Measurements from ENCODE around the gene ELL3. TPM values are rescaled to one million over a fixed set of nuclear protein-coding genes. Genes with fewer than 3 reads are reported as not detected.
A peak's percentile ranks its signal among the peaks of the same experiment; 100 is the strongest.

ELL3 gene
- total RNA-seq, 2 experiments from 2014 or later = 0.49 to 1.0 TPM

DNA sequence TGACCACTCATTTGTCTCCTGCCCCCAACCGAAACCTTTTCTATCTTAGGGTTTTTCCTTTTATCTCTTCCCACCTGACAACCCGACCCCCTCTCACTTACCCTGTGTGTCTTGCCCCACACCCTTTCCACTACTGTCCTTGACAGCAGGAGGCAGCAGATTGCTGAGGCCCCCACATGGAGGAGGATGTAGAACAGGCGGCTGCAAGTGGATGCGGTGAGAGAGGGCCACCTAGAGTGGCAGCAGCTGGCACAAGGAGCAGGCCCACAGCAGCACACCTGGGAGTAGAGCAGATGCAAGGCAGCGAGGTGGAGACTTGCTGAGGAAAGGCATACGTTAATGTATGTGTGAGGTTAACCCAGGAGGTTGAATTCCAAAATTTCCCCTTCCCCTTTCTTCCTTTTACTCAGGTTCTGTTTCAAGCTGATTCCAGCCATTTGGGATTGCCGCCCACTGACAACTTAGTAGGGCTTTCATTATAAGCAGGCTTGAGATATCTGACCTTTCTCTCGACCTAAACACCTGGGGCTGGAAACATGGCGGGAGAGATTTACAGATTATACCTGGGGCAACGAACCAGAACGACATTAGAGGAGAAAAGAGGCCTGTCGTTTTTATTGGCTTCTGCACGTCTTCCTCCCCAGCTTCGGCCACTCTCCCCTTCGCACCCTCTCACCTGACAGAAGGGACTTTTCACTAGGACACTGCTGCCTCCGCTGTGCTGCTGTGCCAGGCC is 22.6 kb upstream of the ELL3 start:
- Mint-ChIP-seq H3K4me1 (peaks cover 52% of the 10 kb centered on the region), H3K27ac (peak overlapping the region; percentile 95), H3K36me3 (peaks cover 55% of the 10 kb centered on the region), H3K9me3 (ENCODE audit: low read depth) (no peaks in the 10 kb centered on the region), H3K27me3 (no peaks in the 10 kb centered on the region), H3K4me3 (no peak overlapping the region)
- DNase-seq (no peak), ATAC-seq (no peak)
- CTCF ChIA-PET = interaction anchor here (1.6 kb wide), 1 partner anchor 23 kb away, joined by 6 read pairs; the partner anchor contains the start of gene ELL3

DNA sequence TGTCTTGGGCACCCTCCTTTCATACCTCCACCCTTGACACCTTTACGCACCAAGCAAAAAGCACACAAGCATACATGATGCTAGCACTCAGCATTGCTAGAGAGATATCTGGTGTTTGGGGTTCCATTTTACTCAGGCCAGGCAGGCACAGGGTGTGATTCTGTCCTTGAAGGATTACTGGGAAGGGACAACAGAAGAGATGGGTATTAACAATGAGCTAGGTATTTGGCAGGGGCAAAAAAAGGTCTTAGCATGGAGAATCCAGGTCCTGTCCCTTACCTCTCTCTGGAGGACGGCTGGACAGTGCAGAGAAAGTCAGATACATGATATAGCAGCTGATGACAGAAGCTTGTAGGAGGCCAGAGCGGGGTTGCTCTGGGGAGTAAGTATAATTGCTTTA is 19.8 kb upstream of the ELL3 start:
- H3K4me3 Mint-ChIP-seq = no peak overlapping the region
- CTCF ChIA-PET = interaction anchor here (1.6 kb wide), 1 partner anchor 27 kb away, joined by 4 read pairs; no protein-coding TSS in a partner anchor
- H3K27me3 Mint-ChIP-seq = no peaks in the 10 kb centered on the region
- no peak overlapping the region for H3K27ac Mint-ChIP-seq
- ATAC-seq = no peak
- H3K36me3 Mint-ChIP-seq = peaks cover 58% of the 10 kb centered on the region
- no peak for DNase-seq
- H3K9me3 Mint-ChIP-seq (ENCODE audit: low read depth) = no peaks in the 10 kb centered on the region
- H3K4me1 Mint-ChIP-seq = peaks cover 64% of the 10 kb centered on the region

DNA sequence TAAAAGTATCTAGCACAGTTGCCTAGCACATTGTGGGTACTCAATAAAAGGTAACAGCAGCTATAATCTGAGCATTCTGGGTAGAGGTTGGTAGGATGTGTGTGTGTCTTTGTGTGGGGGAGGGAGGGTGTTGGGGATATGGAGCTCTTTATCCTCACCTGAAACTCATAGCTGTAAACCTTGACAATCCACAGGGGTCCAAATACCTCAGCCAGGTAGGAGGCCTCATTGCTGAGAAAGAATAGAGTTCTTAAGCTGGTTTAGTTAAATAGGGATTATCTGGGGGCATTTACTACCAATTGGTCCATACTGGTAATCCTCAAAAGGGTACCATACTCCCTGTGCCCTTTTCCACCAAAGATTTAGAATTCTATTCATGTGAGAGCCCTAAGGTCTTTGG is 19.2 kb upstream of the ELL3 start:
- CTCF ChIA-PET = interaction anchor here (1.4 kb wide), 1 partner anchor 26 kb away, joined by 3 read pairs; no protein-coding TSS in a partner anchor
- H3K36me3 Mint-ChIP-seq = peaks cover 52% of the 10 kb centered on the region
- H3K27ac Mint-ChIP-seq = no peak overlapping the region

DNA sequence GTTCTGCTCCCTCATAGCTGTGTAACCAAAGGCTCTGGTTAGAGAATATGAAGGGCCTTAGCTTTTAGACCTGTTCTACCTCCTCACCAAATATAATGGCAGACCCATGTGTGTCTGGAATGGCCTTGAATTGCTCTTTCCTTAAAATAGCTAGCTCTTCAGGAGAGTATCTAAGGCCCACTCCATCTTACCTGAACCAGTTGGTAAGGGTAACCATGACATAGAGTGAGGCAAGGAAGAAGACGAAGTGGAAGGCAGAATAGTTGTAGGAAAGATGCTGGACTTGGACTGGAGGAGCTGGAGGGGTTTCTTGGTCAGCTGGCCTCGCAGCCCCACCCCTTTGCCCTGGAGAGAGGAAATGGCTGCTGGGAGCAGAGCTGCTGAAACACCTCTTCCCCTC is 18.4 kb upstream of the ELL3 start:
- Mint-ChIP-seq H3K36me3 (peaks cover 48% of the 10 kb centered on the region), H3K4me1 (peaks cover 55% of the 10 kb centered on the region), H3K27ac (no peak overlapping the region), H3K4me3 (no peak overlapping the region), H3K9me3 (ENCODE audit: low read depth) (no peaks in the 10 kb centered on the region), H3K27me3 (no peaks in the 10 kb centered on the region)
- ATAC-seq (no peak), DNase-seq (no peak)
- CTCF ChIA-PET = interaction anchor here (0.9 to 1.4 kb wide), 2 partner anchors 27 to 30 kb away, joined by 3 read pairs; no protein-coding TSS in a partner anchor

More for the DNA sequence above, 19.2 kb upstream of the ELL3 start:
- Mint-ChIP-seq H3K4me3 (no peak overlapping the region), H3K4me1 (peaks cover 60% of the 10 kb centered on the region), H3K27me3 (no peaks in the 10 kb centered on the region), H3K9me3 (ENCODE audit: low read depth) (no peaks in the 10 kb centered on the region)
- ATAC-seq (no peak), DNase-seq (no peak)

DNA sequence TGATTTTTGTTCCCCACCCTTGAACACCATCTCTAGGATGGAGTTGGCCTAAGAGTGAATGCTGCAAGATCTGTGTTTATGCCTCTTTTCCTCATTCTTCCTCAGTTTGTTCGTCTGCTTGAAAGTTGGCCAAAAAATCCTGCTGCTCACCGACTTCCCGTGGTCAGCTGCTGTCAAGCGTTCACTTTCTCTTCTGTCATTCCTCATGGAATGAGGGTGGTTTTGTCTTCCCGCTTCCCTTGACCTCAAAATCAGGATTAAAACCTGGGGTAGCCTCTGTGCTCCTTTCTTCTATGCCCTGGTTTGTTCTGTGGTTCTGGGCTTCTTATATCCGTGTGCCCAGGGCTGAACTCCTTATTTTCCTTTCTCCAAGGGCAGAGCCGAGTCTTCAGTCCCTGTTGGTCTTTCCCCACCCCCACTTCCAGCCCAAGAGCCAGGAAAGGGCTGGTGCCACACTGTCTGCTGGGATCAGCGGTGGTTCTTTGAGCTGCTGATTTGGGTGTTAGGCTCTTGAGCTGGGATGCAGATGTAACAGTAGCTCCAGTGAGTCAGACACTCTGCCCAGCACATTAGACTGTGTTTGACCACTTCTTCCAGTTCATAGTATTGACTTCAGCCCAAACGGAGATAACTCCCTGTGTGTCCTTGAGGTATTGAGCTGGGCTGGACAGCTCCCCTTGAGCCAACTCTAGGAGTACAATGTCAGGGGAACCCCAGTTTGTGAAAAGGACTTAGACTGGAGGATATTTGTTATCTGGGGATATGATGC is 17.7 kb upstream of the ELL3 start:
- H3K27me3 Mint-ChIP-seq = no peaks in the 10 kb centered on the region
- peaks cover 41% of the 10 kb centered on the region for H3K36me3 Mint-ChIP-seq
- ATAC-seq (no peak), DNase-seq (no peak)
- peaks cover 47% of the 10 kb centered on the region for H3K4me1 Mint-ChIP-seq
- peak overlapping the region; percentile 98 for H3K4me3 Mint-ChIP-seq
- no peaks in the 10 kb centered on the region for H3K9me3 Mint-ChIP-seq (ENCODE audit: low read depth)
- H3K27ac Mint-ChIP-seq = peak overlapping the region; percentile 43
- CTCF ChIA-PET = interaction anchor here (0.9 to 1.4 kb wide), 2 partner anchors 27 to 31 kb away, joined by 3 read pairs; no protein-coding TSS in a partner anchor

DNA sequence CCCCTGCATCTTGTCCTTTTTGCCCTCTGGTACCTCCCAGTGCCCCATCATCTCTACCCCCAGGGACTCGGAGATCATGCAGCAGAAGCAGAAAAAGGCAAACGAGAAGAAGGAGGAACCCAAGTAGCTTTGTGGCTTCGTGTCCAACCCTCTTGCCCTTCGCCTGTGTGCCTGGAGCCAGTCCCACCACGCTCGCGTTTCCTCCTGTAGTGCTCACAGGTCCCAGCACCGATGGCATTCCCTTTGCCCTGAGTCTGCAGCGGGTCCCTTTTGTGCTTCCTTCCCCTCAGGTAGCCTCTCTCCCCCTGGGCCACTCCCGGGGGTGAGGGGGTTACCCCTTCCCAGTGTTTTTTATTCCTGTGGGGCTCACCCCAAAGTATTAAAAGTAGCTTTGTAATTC is 16.9 kb upstream of the ELL3 start:
- DNase-seq = no peak
- Mint-ChIP-seq H3K27me3 (no peaks in the 10 kb centered on the region), H3K36me3 (peaks cover 35% of the 10 kb centered on the region), H3K27ac (peak overlapping the region; percentile 98), H3K4me1 (peaks cover 42% of the 10 kb centered on the region), H3K9me3 (ENCODE audit: low read depth) (no peaks in the 10 kb centered on the region), H3K4me3 (peak overlapping the region; percentile 98)
- CTCF ChIA-PET = interaction anchor here (0.7 to 6.1 kb wide), 4 partner anchors 11 to 38 kb away, joined by 3 to 39 read pairs (median 3); partner anchors contain the start of gene ELL3
- no peak for ATAC-seq

DNA sequence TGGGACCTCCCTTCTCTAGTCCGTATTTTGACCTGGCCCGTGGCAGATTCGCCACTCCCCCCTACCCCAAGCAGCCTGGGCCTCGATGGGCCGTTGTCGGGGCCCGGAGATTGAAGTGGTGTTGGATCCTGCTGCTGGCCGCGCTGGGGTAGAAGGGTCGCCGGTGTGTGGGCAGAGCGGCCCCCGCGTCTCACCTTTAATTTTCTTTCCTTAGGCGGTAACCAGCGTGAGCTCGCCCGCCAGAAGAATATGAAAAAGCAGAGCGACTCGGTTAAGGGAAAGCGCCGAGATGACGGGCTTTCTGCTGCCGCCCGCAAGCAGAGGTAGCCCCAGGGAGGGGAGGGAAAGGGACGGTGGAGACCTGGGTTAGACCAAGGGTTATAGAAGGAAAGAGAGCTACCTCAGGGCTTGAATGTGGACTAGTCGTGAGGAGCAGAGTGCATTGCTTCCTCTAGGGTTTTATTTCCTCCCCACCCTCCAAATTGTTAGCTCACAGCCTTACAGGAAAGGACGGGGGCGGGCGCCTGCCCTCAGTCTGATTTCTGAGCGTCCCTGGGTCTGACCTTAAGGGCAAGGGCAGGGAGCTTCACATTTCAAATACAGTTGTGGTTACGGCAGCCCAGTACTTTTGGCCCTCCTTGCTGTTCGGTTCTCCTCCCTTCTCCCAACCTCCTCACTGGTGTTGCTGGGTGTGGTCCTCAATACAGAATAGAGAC is 16.2 kb upstream of the ELL3 start:
- Mint-ChIP-seq H3K4me3 (peak overlapping the region; percentile 98), H3K27me3 (no peaks in the 10 kb centered on the region), H3K4me1 (peaks cover 36% of the 10 kb centered on the region), H3K27ac (peak overlapping the region; percentile 98), H3K36me3 (peaks cover 30% of the 10 kb centered on the region), H3K9me3 (ENCODE audit: low read depth) (no peaks in the 10 kb centered on the region)
- DNase-seq = peak; percentile 53
- CTCF ChIA-PET = interaction anchor here (0.7 to 6.1 kb wide), 4 partner anchors 10 to 38 kb away, joined by 3 to 39 read pairs (median 3); partner anchors contain the start of gene ELL3
- ATAC-seq = no peak

DNA sequence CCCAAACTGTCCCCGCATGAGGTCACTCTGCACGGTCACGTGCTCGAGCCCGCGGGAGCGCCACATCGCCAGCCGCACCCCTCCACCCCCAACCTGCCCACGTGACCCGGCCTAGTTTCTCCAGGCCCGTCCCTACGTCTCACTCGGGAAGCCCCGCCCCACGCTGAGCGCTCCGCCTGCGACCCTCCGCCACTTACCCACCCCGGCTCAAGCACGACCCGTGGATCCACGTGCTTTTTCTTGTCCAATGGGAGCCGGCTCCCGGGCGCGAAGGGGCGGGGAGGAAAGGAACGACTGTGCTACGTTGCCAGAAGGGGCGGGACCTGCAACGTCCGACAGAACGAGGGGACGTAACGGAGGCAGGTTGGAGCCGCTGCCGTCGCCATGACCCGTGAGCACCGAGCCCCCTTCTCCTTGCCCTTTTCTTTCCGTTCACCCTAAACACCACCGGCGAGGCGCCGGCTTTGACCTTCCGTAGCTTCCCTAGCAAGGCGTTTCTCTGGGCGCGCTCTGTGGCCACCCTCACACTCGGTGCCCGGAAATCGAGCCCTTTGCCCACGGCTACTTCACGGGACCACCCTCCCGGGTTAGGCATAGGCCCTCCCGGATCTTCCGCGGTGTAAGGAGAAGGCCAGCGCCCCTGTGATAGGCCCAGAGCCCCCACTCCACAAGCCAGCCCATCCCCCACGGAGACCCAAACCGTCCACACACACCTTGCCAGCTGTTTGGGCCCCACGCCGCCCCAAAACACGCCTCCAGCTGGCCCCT is 15.4 kb upstream of the ELL3 start, which contains the start of gene SERF2:
Gene SERF2, plus strand, starts transcription at position 328 of the 768 bp plus-strand sequence. Its CDS starts 57 bp downstream, at position 385.
- Mint-ChIP-seq H3K4me1 (peaks cover 36% of the 10 kb centered on the region), H3K36me3 (peaks cover 30% of the 10 kb centered on the region), H3K9me3 (ENCODE audit: low read depth) (no peaks in the 10 kb centered on the region), H3K4me3 (peak within 1 kb of the TSS; percentile 98), H3K27me3 (no peaks in the 10 kb centered on the region), H3K27ac (peak within 1 kb of the TSS; percentile 98)
- DNase-seq (peak; percentile 100), ATAC-seq (peak; percentile 96)
- CTCF ChIA-PET = interaction anchor here (0.9 to 6.1 kb wide), 3 partner anchors 16 to 39 kb away, joined by 3 to 39 read pairs (median 3); partner anchors contain the start of gene ELL3

DNA sequence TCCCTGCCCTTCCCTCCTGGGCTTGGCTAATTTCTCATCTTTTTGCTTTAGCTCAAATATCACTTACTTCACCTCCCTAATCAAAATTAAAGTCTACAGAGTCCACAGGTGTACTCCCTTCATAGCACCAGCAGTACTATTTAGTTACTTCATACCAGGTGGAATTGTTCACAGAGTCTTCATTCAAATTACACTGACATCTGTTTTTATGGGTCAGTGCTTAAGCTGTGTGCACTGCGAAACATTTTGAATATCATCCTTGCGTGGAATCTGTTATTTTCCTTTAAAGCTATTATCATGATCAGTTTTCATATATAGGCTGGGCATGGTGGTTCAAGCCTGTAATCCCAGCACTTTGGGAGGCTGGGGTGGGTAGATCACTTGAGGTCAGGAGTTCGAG is 12.6 kb upstream of the ELL3 start:
- no peak overlapping the region for H3K4me3 Mint-ChIP-seq
- peaks cover 12% of the 10 kb centered on the region for H3K36me3 Mint-ChIP-seq
- H3K4me1 Mint-ChIP-seq = peaks cover 17% of the 10 kb centered on the region
- H3K27me3 Mint-ChIP-seq = no peaks in the 10 kb centered on the region
- H3K9me3 Mint-ChIP-seq (ENCODE audit: low read depth) = no peaks in the 10 kb centered on the region
- CTCF ChIA-PET = interaction anchor here (0.7 to 6.1 kb wide), 3 partner anchors 9 to 21 kb away, joined by 3 to 39 read pairs (median 3); partner anchors contain the start of gene ELL3
- DNase-seq (no peak), ATAC-seq (no peak)
- no peak overlapping the region for H3K27ac Mint-ChIP-seq

DNA sequence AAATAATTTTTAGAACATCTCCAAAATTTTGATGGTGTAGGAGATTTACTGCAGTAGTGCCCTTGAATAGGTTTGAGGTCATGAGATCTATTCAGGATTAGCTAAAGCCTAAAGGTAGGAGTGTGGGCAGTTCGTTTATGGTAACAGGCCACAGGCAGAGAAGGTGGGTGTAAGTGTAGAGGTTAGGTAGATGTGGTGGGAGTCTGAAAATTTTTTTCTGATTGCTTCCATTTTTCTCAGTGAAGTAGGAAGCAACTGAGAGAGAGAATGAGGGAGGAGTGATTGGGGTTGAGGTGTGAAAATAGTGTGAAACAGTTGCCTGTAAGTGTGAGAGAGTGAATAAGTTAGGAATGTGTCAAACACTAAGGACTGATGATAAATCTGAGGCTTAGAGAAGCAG is 2.2 kb upstream of the ELL3 start:
- H3K9me3 Mint-ChIP-seq (ENCODE audit: low read depth) = no peaks in the 10 kb centered on the region
- CTCF ChIA-PET = no interaction called here
- DNase-seq (no peak), ATAC-seq (no peak)
- H3K36me3 Mint-ChIP-seq = peaks cover 1% of the 10 kb centered on the region
- no peak overlapping the region for H3K4me3 Mint-ChIP-seq
- H3K27me3 Mint-ChIP-seq = peaks cover 25% of the 10 kb centered on the region
- H3K4me1 Mint-ChIP-seq = peaks cover 19% of the 10 kb centered on the region
- H3K27ac Mint-ChIP-seq = no peak overlapping the region

DNA sequence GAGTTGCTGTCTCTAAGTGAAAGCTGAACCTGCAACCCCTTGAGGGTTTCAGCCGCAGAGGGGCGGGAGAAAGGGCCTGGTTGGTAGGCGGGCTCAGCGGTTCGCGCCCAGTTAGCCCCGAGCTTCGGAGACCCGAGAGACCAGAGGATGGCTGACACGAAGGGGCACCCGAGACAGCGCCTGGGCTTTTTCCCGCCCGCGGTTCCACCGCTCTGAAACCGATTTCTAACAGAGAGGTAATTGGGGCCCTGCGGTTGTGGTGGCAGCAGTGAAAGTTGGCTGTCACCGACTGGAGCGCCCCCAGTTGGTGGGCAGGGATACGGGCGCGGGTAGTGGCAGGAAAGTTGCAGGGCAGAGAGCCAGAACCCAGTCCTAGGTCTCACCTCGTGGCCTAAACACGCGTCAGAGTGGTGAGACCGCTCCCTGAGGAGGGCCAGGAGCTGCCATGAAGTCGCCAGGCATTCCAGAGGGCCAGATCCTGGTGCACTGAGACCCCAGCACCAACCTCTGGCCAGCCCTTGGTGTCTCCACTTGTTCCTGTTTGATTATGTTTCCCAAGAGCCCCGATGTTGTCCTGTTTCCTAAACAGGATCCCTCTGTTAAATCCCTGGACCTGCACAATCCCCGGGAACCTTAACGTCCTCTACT is 625 bp upstream of the ELL3 start:
- Mint-ChIP-seq H3K36me3 (peaks cover 6% of the 10 kb centered on the region), H3K4me1 (peaks cover 19% of the 10 kb centered on the region), H3K27ac (peak overlapping the region; percentile 80), H3K27me3 (peaks cover 23% of the 10 kb centered on the region), H3K4me3 (peak overlapping the region; percentile 81), H3K9me3 (ENCODE audit: low read depth) (no peaks in the 10 kb centered on the region)
- peak; percentile 84 for DNase-seq
- ATAC-seq = peak; percentile 77
- CTCF ChIA-PET = interaction anchor here (0.9 to 3.8 kb wide), 14 partner anchors 9 to 406 kb away, joined by 3 to 39 read pairs (median 4); partner anchors contain the start of genes HYPK, SERF2 and SERINC4
